GM12874 (cell line): Measurements from ENCODE around the gene VSIR.

Source experiments
- TF ChIP-seq, protein P1 (sequence below): IDR thresholded peaks from 2 replicates; pipeline ENCODE4 v1.5.1; 2011; ENCODE audit warnings: low read depth, mild to moderate bottlenecking, control low read depth, low read length, moderate library complexity; ENCODE audit not compliant: insufficient read depth

VSIR gene

DNA sequence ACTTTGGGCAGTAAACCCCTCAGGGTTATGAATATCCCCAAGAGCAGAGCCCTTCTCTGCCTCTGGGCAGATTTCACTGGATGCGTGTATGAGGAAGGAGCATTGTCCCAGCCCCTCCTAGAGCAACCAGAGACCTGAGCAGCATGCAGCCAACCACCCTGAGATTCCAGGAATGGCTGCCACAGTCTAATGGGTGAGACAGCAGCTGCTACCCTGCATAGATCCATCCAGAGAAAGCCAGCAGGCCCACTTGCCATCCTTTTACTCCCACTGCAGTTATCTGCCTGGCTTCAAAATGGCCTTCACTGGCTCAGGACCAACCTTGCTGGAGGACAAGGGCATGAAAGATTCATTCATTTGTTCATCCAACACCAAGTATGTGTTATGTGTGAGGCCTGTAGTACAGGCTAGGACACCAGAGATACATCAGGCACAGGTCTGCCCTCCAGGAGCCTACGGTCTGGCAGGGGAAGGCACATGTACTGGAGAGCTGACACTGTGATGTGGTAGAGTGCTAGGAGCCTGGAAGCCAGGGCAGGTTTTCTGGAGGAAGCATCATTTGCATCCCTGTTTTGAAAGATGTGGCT is 27.6 kb downstream of the VSIR start:
- TF ChIP-seq, protein P1, sequence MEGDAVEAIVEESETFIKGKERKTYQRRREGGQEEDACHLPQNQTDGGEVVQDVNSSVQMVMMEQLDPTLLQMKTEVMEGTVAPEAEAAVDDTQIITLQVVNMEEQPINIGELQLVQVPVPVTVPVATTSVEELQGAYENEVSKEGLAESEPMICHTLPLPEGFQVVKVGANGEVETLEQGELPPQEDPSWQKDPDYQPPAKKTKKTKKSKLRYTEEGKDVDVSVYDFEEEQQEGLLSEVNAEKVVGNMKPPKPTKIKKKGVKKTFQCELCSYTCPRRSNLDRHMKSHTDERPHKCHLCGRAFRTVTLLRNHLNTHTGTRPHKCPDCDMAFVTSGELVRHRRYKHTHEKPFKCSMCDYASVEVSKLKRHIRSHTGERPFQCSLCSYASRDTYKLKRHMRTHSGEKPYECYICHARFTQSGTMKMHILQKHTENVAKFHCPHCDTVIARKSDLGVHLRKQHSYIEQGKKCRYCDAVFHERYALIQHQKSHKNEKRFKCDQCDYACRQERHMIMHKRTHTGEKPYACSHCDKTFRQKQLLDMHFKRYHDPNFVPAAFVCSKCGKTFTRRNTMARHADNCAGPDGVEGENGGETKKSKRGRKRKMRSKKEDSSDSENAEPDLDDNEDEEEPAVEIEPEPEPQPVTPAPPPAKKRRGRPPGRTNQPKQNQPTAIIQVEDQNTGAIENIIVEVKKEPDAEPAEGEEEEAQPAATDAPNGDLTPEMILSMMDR: no peak

- TF ChIP-seq, protein P1: no peak
Measured at GRCh38 chr10:71744897-71745663, 28.2 kb downstream of the VSIR start.

- TF ChIP-seq, protein P1: no peak
Measured at GRCh38 chr10:71743866-71744265, 29.5 kb downstream of the VSIR start.

- TF ChIP-seq, protein P1: no peak
Measured at GRCh38 chr10:71743089-71743838, 30.1 kb downstream of the VSIR start.

GRCh38 chr10:71742301-71743088 is 30.8 kb downstream of the VSIR start:
- TF ChIP-seq, protein P1: no peak

- TF ChIP-seq, protein P1: no peak
Measured at GRCh38 chr10:71741671-71742070, 31.6 kb downstream of the VSIR start.
